ENCODE data around the gene BRAF. TPM values are rescaled to one million over a fixed set of nuclear protein-coding genes. Genes with fewer than 3 reads are reported as not detected.
"Not testable (repeated sequence)": the region's sequence is repeated elsewhere in the genome, so short reads cannot be mapped to it uniquely, and the experiment has no call there.

BRAF gene
- total and polyA plus RNA-seq, 2 of the 8 experiments (the other 6 are each of a cell fraction or from before 2014, with no cell fraction given), result 11.4 to 32.6 TPM

DNA sequence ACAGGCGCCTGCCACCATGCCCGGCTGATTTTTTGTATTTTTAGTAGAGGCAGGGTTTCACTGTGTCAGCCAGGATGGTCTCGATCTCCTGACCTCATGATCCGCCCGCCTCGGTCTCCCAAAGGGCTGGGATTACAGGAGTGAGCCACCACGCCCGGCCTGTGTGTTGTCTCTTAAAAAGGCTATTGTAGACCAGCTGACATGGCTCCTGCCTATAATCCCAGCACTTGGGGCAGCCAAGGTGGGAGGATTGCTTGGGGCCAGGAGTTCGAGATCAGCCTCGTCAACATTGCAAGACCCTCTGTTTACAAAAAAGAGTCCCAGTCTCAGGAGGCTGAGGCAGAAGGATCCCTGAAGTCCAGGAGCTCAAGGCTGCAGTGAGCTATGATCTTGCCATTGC lies 230.9 kb downstream of the BRAF start:
- H3K79me2 ChIP-seq (ENCODE audit: control insufficient read depth in 1 of 2, insufficient read depth in 2 of 2, low read length in 2 of 2), result peaks cover 0 to 13% of the 10 kb centered on the region in 2 experiments; a peak in 2 of 4 replicates
- not testable (repeated sequence) for H3K4me2 ChIP-seq (ENCODE audit: insufficient read depth in 1 of 2, low read depth in 2 of 2, low read length in 2 of 2); H2BK12ac ChIP-seq (ENCODE audit: low read depth, low read length); H3K23ac ChIP-seq (ENCODE audit: insufficient read length); H2AK5ac ChIP-seq (ENCODE audit: low read depth, low read length); H3K14ac ChIP-seq (ENCODE audit: insufficient read length); H3K4me1 ChIP-seq (replicated peaks in 1 of 4; ENCODE audit: control insufficient read depth in 3 of 4, insufficient read depth in 4 of 4, low read length in 3 of 4); H3K9me3 ChIP-seq (ENCODE audit: insufficient read depth in 2 of 2, low read depth in 1 of 2, low read length in 1 of 2); H4K8ac ChIP-seq (ENCODE audit: extremely low read depth, insufficient read depth, low read length); H3K79me1 ChIP-seq (ENCODE audit: low read depth, low read length); H3K4ac ChIP-seq (replicated peaks; ENCODE audit: insufficient read length, low read depth, low read length); H4K5ac ChIP-seq (ENCODE audit: insufficient read length, low read depth, low read length); H3K23me2 ChIP-seq (ENCODE audit: low read depth, low read length); H3K36me3 ChIP-seq (ENCODE audit: control insufficient read depth in 2 of 4, insufficient read depth in 4 of 4, low read length in 3 of 4); H4K20me1 ChIP-seq (replicated peaks in 1 of 2; ENCODE audit: control insufficient read depth in 1 of 2, insufficient read depth in 2 of 2, low read length in 2 of 2); H2BK120ac ChIP-seq (replicated peaks; ENCODE audit: low read depth, low read length); H3K27ac ChIP-seq (ENCODE audit: low read depth, low read length); FAIRE-seq; H3K9ac ChIP-seq (replicated peaks in 1 of 4; ENCODE audit: extremely low read depth in 1 of 4, low read depth in 3 of 4, low read length in 3 of 4); H2AFZ ChIP-seq (ENCODE audit: low read length); H4K91ac ChIP-seq (replicated peaks; ENCODE audit: insufficient read length, low read length); H3K4me3 ChIP-seq (ENCODE audit: extremely low read depth in 1 of 4, insufficient read depth in 2 of 4, low read depth in 3 of 4, low read length in 4 of 4); H3K27me3 ChIP-seq (replicated peaks in 1 of 4; ENCODE audit: control insufficient read depth in 3 of 4, extremely low read depth in 1 of 4, insufficient read depth in 3 of 4, low read length in 3 of 4); H2BK15ac ChIP-seq (ENCODE audit: low read length); H2BK20ac ChIP-seq (ENCODE audit: low read length); DNase-seq (ENCODE audit: low read depth in 1 of 2, low spot score in 2 of 2); H3K56ac ChIP-seq (replicated peaks; ENCODE audit: insufficient read length, low read depth, low read length); H2BK5ac ChIP-seq (ENCODE audit: low read depth, low read length); H3K18ac ChIP-seq (ENCODE audit: extremely low read depth, low read length)
- CTCF ChIA-PET (ENCODE audit: partially characterized antibody), result interaction anchor here (0.9 to 4.9 kb wide), 2 partner anchors 18 to 40 kb away, joined by 3 to 22 read pairs; no protein-coding TSS in a partner anchor
- WGBS, 2 experiments (ENCODE audit: extremely low coverage in 1 of 2, insufficient coverage in 1 of 2, insufficient read length in 1 of 2, insufficient replicate concordance in 2 of 2, low coverage in 1 of 2, low lambda C conversion rate in 2 of 2, missing lambda C conversion rate in 1 of 2), result 82% methylated on average over 10 of the region's 10 CpGs; no CpG with 5 or more reads in 1 of the 2 experiments
- POLR2A ChIA-PET (ENCODE audit: partially characterized antibody), result interaction anchor here (1.2 to 2.2 kb wide), 2 partner anchors 15 to 74 kb away, joined by 3 to 4 read pairs; no protein-coding TSS in a partner anchor
